Calu3 (cell line): Measurements from ENCODE around the gene WFS1. TPM values are rescaled to one million over a fixed set of nuclear protein-coding genes. Genes with fewer than 3 reads are reported as not detected.

Experiments used
- BruUV-seq: library from RNA; stranded (reverse); fragments of 400-500 nt; replicated peaks from 2 replicates; lab custom pipeline; 2021; lab: Mats Ljungman, UMichigan
- CTCF ChIA-PET: fragments of 300-600 bp; sonication (Branson Sonifier 250); formaldehyde crosslinking; loops from one replicate; lab custom pipeline; 2022; ENCODE audit warnings: antibody characterized with exemption; lab: Charles Lee
- DNase-seq: peaks from one replicate; pipeline ENCODE4 v3.0.0; 2022
- H3K27ac Mint-ChIP-seq: one replicate; pipeline ENCODE4 v1.8.0; 2022; ENCODE audit warnings: mixed read lengths; ENCODE audit not compliant: unreplicated experiment
- H3K27me3 Mint-ChIP-seq: one replicate; pipeline ENCODE4 v1.8.0; 2022; ENCODE audit warnings: mixed read lengths; ENCODE audit not compliant: unreplicated experiment
- H3K36me3 Mint-ChIP-seq: one replicate; pipeline ENCODE4 v1.8.0; 2022; ENCODE audit warnings: mild to moderate bottlenecking, moderate library complexity, mixed read lengths; ENCODE audit not compliant: insufficient read depth, unreplicated experiment
- H3K4me1 Mint-ChIP-seq: one replicate; pipeline ENCODE4 v1.8.0; 2022; ENCODE audit warnings: mild to moderate bottlenecking, low read depth, mixed read lengths; ENCODE audit not compliant: unreplicated experiment
- H3K4me3 Mint-ChIP-seq: one replicate; pipeline ENCODE4 v1.8.0; 2022; ENCODE audit warnings: mild to moderate bottlenecking, low read depth, moderate library complexity, mixed read lengths; ENCODE audit not compliant: unreplicated experiment
- H3K9me3 Mint-ChIP-seq: one replicate; pipeline ENCODE4 v1.8.0; 2022; ENCODE audit warnings: low read depth, mixed read lengths; ENCODE audit not compliant: unreplicated experiment
- intact Hi-C: fragments of 100-400 bp; cut with micrococcal nuclease; formaldehyde crosslinking; loops from one replicate; pipeline ENCODE4 v1.10.0; 2022; ENCODE audit not compliant: unreplicated experiment
- total RNA-seq: library from RNA; stranded (reverse); gene quantifications from 2 replicates; pipeline ENCODE4 v1.2.3, GENCODE V29; 2022
- TF ChIP-seq, protein P1 (sequence below): fragments of 200-600 bp; IDR thresholded peaks from one replicate; pipeline ENCODE4 v1.8.0; 2022; ENCODE audit warnings: antibody characterized with exemption; ENCODE audit not compliant: unreplicated experiment

WFS1 gene
- total RNA-seq, 1 experiment from 2014 or later, result 23.4 TPM

GRCh38 chr4:6263526-6264224 lies 6.0 kb upstream of the WFS1 start:
- CTCF ChIA-PET, result interaction anchor here (0.5 to 1.2 kb wide), 5 partner anchors 10 to 67 kb away, joined by 3 to 8 read pairs (median 5); no protein-coding TSS in a partner anchor
- H3K4me3 Mint-ChIP-seq, result no peak overlapping the region
- H3K27me3 Mint-ChIP-seq, result peaks cover 67% of the 10 kb centered on the region
- no peak for DNase-seq
- no peaks in the 10 kb centered on the region for H3K36me3 Mint-ChIP-seq
- intact Hi-C loops, result no loop called here
- H3K27ac Mint-ChIP-seq, result no peak overlapping the region
- no peaks in the 10 kb centered on the region for H3K9me3 Mint-ChIP-seq
- H3K4me1 Mint-ChIP-seq, result no peaks in the 10 kb centered on the region
- TF ChIP-seq, protein P1, sequence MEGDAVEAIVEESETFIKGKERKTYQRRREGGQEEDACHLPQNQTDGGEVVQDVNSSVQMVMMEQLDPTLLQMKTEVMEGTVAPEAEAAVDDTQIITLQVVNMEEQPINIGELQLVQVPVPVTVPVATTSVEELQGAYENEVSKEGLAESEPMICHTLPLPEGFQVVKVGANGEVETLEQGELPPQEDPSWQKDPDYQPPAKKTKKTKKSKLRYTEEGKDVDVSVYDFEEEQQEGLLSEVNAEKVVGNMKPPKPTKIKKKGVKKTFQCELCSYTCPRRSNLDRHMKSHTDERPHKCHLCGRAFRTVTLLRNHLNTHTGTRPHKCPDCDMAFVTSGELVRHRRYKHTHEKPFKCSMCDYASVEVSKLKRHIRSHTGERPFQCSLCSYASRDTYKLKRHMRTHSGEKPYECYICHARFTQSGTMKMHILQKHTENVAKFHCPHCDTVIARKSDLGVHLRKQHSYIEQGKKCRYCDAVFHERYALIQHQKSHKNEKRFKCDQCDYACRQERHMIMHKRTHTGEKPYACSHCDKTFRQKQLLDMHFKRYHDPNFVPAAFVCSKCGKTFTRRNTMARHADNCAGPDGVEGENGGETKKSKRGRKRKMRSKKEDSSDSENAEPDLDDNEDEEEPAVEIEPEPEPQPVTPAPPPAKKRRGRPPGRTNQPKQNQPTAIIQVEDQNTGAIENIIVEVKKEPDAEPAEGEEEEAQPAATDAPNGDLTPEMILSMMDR, result no peak
- no TSS peak for BruUV-seq

GRCh38 chr4:6264225-6264540 lies 5.5 kb upstream of the WFS1 start:
- no TSS peak for BruUV-seq
- TF ChIP-seq, protein P1, result no peak
- Mint-ChIP-seq H3K4me1 (no peaks in the 10 kb centered on the region), H3K27me3 (peaks cover 67% of the 10 kb centered on the region), H3K4me3 (no peak overlapping the region), H3K9me3 (no peaks in the 10 kb centered on the region), H3K27ac (no peak overlapping the region), H3K36me3 (peaks cover 2% of the 10 kb centered on the region)
- DNase-seq, result peak; percentile 32
- CTCF ChIA-PET, result interaction anchor here (0.5 to 1.2 kb wide), 5 partner anchors 9 to 67 kb away, joined by 3 to 8 read pairs (median 5); no protein-coding TSS in a partner anchor
- intact Hi-C loops, result no loop called here

- no peak overlapping the region for H3K27ac Mint-ChIP-seq
- no peaks in the 10 kb centered on the region for H3K9me3 Mint-ChIP-seq
- CTCF ChIA-PET, result no interaction called here
- no peak overlapping the region for H3K4me3 Mint-ChIP-seq
- no peak for DNase-seq
- intact Hi-C loops, result no loop called here
- no TSS peak for BruUV-seq
- TF ChIP-seq, protein P1, result no peak
- peaks cover 67% of the 10 kb centered on the region for H3K27me3 Mint-ChIP-seq
- peaks cover 9% of the 10 kb centered on the region for H3K36me3 Mint-ChIP-seq
- no peaks in the 10 kb centered on the region for H3K4me1 Mint-ChIP-seq
Measured at GRCh38 chr4:6265546-6265945, 4.1 kb upstream of the WFS1 start.

GRCh38 chr4:6267573-6267972 lies 2.1 kb upstream of the WFS1 start:
- H3K9me3 Mint-ChIP-seq, result no peaks in the 10 kb centered on the region
- H3K4me1 Mint-ChIP-seq, result peaks cover 11% of the 10 kb centered on the region
- TF ChIP-seq, protein P1, result no peak
- H3K36me3 Mint-ChIP-seq, result peaks cover 14% of the 10 kb centered on the region
- no peak for DNase-seq
- H3K4me3 Mint-ChIP-seq, result no peak overlapping the region
- CTCF ChIA-PET, result interaction anchor here (0.5 kb wide), 1 partner anchor 420 kb away, joined by 4 read pairs; no protein-coding TSS in a partner anchor
- intact Hi-C loops, result no loop called here
- H3K27me3 Mint-ChIP-seq, result peaks cover 48% of the 10 kb centered on the region
- H3K27ac Mint-ChIP-seq, result no peak overlapping the region
- no TSS peak for BruUV-seq
